H9 (cell line): Measurements from ENCODE around the gene SIX1. TPM values are rescaled to one million over a fixed set of nuclear protein-coding genes. Genes with fewer than 3 reads are reported as not detected.

Source experiments
- DNase-seq: peaks from one replicate; pipeline ENCODE4 v3.0.0-alpha.2; 2017
- H2AFZ ChIP-seq: one replicate; pipeline ENCODE4 v1.6.1; 2013; ENCODE audit warnings: mild to moderate bottlenecking, low read length, control low read depth, moderate library complexity
- H2AK5ac ChIP-seq: 2 replicates; pipeline ENCODE4 v1.6.1; 2013; ENCODE audit warnings: low read length, control low read depth, mixed read lengths; ENCODE audit not compliant: insufficient read length
- H2BK120ac ChIP-seq: one replicate; pipeline ENCODE4 v1.6.1; 2013; ENCODE audit warnings: low read depth, mild to moderate bottlenecking, low read length, control low read depth, inconsistent platforms; ENCODE audit not compliant: poor library complexity, severe bottlenecking
- H2BK12ac ChIP-seq: 2 replicates; pipeline ENCODE4 v1.6.1; 2013; ENCODE audit warnings: low read length, control low read depth, mixed read lengths, low read depth; ENCODE audit not compliant: insufficient read length
- H2BK15ac ChIP-seq: 2 replicates; pipeline ENCODE4 v1.6.1; 2013; ENCODE audit warnings: low read depth, low read length, control low read depth
- H2BK20ac ChIP-seq: one replicate; pipeline ENCODE4 v1.6.1; 2013; ENCODE audit warnings: low read depth, mild to moderate bottlenecking, low read length, control low read depth, inconsistent platforms; ENCODE audit not compliant: poor library complexity, severe bottlenecking
- H2BK5ac ChIP-seq: 2 replicates; pipeline ENCODE4 v1.6.1; 2013; ENCODE audit warnings: low read length, control low read depth, mixed read lengths; ENCODE audit not compliant: insufficient read length
- H3K14ac ChIP-seq: 2 replicates; pipeline ENCODE4 v1.6.1; 2013; ENCODE audit warnings: low read length, control low read depth; ENCODE audit not compliant: insufficient read depth
- H3K18ac ChIP-seq: 2 replicates; pipeline ENCODE4 v1.6.1; 2013; ENCODE audit warnings: low read depth, mild to moderate bottlenecking, mixed read lengths, low read length, control low read depth; ENCODE audit not compliant: insufficient read length
- H3K23ac ChIP-seq: 2 replicates; pipeline ENCODE4 v1.6.1; 2013; ENCODE audit warnings: low read length, control low read depth, mixed read lengths, low read depth; ENCODE audit not compliant: insufficient read length
- H3K23me2 ChIP-seq: 2 replicates; pipeline ENCODE4 v1.6.1; 2013; ENCODE audit warnings: low read depth, mild to moderate bottlenecking, mixed read lengths, low read length, control low read depth; ENCODE audit not compliant: insufficient read length, poor library complexity, severe bottlenecking
- H3K27ac ChIP-seq: 2 replicates; pipeline ENCODE4 v1.5.1; 2013; ENCODE audit warnings: low read length, control low read depth, mixed read lengths, low read depth; ENCODE audit not compliant: insufficient read length
- H3K27me3 ChIP-seq: 2 replicates; pipeline ENCODE4 v1.6.1; 2013; ENCODE audit warnings: low read length, control low read depth, inconsistent platforms; ENCODE audit not compliant: insufficient read depth
- H3K4ac ChIP-seq: 2 replicates; pipeline ENCODE4 v1.6.1; 2013; ENCODE audit warnings: low read depth, mild to moderate bottlenecking, control low read depth, inconsistent platforms, low read length, moderate library complexity
- H3K4me1 ChIP-seq: 2 replicates; pipeline ENCODE4 v1.6.1; 2013; ENCODE audit warnings: low read length, control low read depth, inconsistent platforms; ENCODE audit not compliant: insufficient read depth
- H3K4me2 ChIP-seq: 2 replicates; pipeline ENCODE4 v1.6.1; 2013; ENCODE audit warnings: low read length, control low read depth, mixed read lengths; ENCODE audit not compliant: insufficient read length, insufficient read depth
- H3K56ac ChIP-seq: 2 replicates; pipeline ENCODE4 v1.6.1; 2013; ENCODE audit warnings: low read depth, mild to moderate bottlenecking, mixed read lengths, low read length, control low read depth; ENCODE audit not compliant: insufficient read length
- H3K79me1 ChIP-seq: 2 replicates; pipeline ENCODE4 v1.6.1; 2013; ENCODE audit warnings: low read depth, mild to moderate bottlenecking, moderate library complexity, low read length, control low read depth, inconsistent platforms; ENCODE audit not compliant: insufficient read depth, poor library complexity, severe bottlenecking
- H3K79me2 ChIP-seq: 2 replicates; pipeline ENCODE4 v1.6.1; 2013; ENCODE audit warnings: low read length, control low read depth, inconsistent platforms; ENCODE audit not compliant: insufficient read depth
- H3K9ac ChIP-seq: 2 replicates; pipeline ENCODE4 v1.6.1; 2013; ENCODE audit warnings: low read length, control low read depth, mixed read lengths; ENCODE audit not compliant: insufficient read length; ENCODE audit errors: extremely low read depth
- H3K9me3 ChIP-seq: one replicate; pipeline ENCODE4 v1.6.1; 2013; ENCODE audit warnings: low read depth, low read length, inconsistent platforms; ENCODE audit not compliant: control insufficient read depth
- H3T11ph ChIP-seq: one replicate; pipeline ENCODE4 v1.6.1; 2013; ENCODE audit warnings: mild to moderate bottlenecking, low read length, control low read depth, inconsistent platforms
- H4K20me1 ChIP-seq: one replicate; pipeline ENCODE4 v1.6.1; 2013; ENCODE audit not compliant: control insufficient read depth, insufficient read length, insufficient read depth
- H4K5ac ChIP-seq: 2 replicates; pipeline ENCODE4 v1.6.1; 2013; ENCODE audit warnings: low read depth, mild to moderate bottlenecking, mixed read lengths, low read length, control low read depth; ENCODE audit not compliant: insufficient read length
- H4K8ac ChIP-seq: replicated peaks from 2 replicates; pipeline ENCODE4 v1.6.1; 2013; ENCODE audit warnings: low read length, control low read depth, mixed read lengths, low read depth; ENCODE audit not compliant: insufficient read length
- H4K91ac ChIP-seq: 2 replicates; pipeline ENCODE4 v1.6.1; 2013; ENCODE audit warnings: low read depth, mild to moderate bottlenecking, moderate library complexity, mixed read lengths, low read length, control low read depth; ENCODE audit not compliant: insufficient read length
- H3K27ac Mint-ChIP-seq, 3 experiments: 2 replicates in 2 of 3; 3 replicates in 1 of 3; pipeline ENCODE4 v1.8.0; 2020 to 2021; ENCODE audit warnings: mixed read lengths in 3 of 3, mild to moderate bottlenecking in 1 of 3, moderate library complexity in 1 of 3
- H3K27me3 Mint-ChIP-seq: 2 replicates; pipeline ENCODE4 v1.8.0; 2021; ENCODE audit warnings: low read depth, mild to moderate bottlenecking, moderate library complexity, mixed read lengths
- H3K36me3 Mint-ChIP-seq, 3 experiments: 2 replicates in 2 of 3; 3 replicates in 1 of 3; pipeline ENCODE4 v1.8.0; 2020 to 2021; ENCODE audit warnings: low read depth in 3 of 3, mixed read lengths in 3 of 3; ENCODE audit not compliant: insufficient read depth in 1 of 3
- H3K4me1 Mint-ChIP-seq, 2 experiments: 2 replicates each; pipeline ENCODE4 v1.8.0; 2020; ENCODE audit warnings: mixed read lengths in 2 of 2
- H3K4me3 Mint-ChIP-seq, 2 experiments: 2 replicates in 1 of 2; 3 replicates in 1 of 2; pipeline ENCODE4 v1.8.0; 2020 to 2021; ENCODE audit warnings: mild to moderate bottlenecking in 2 of 2, mixed read lengths in 2 of 2, moderate library complexity in 1 of 2
- H3K9me3 Mint-ChIP-seq, 2 experiments: 2 replicates in 1 of 2; 3 replicates in 1 of 2; pipeline ENCODE4 v1.8.0; 2020; ENCODE audit warnings: mild to moderate bottlenecking in 2 of 2, mixed read lengths in 2 of 2, moderate library complexity in 1 of 2
- total RNA-seq: library from RNA; stranded (reverse); gene quantifications from 2 replicates; pipeline ENCODE4 v1.2.1, GENCODE V29; 2021
- TF ChIP-seq, protein P1 (sequence below): fragments of 200-600 bp; sonication (generic); conservative IDR thresholded peaks from 3 replicates; pipeline ENCODE4 v1.8.0; 2021; ENCODE audit warnings: antibody characterized with exemption, mild to moderate bottlenecking

Gene SIX1
- total RNA-seq, 1 experiment from 2014 or later = 0.17 TPM

- Histone ChIP-seq H2BK15ac (no peak overlapping the region), H3K27me3 (no peaks in the 10 kb centered on the region), H4K5ac (no peak overlapping the region), H3K4ac (no peak overlapping the region), H3K79me2 (no peaks in the 10 kb centered on the region), H3K27ac (no peak overlapping the region), H3K23ac (no peak overlapping the region), H2AK5ac (no peak overlapping the region), H4K8ac (no peak overlapping the region), H3K23me2 (no peaks in the 10 kb centered on the region), H3K4me1 (no peaks in the 10 kb centered on the region; the same call in 1 of the 2 replicates), H3T11ph (no peak overlapping the region), H2BK120ac (no peak overlapping the region), H3K14ac (no peak overlapping the region), H3K9me3 (no peaks in the 10 kb centered on the region), H4K20me1 (no peaks in the 10 kb centered on the region), H3K4me2 (no peak overlapping the region), H2BK12ac (no peak overlapping the region), H4K91ac (no peak overlapping the region), H2AFZ (no peak overlapping the region), H3K9ac (no peak overlapping the region), H3K18ac (no peak overlapping the region), H2BK20ac (no peak overlapping the region), H2BK5ac (no peak overlapping the region), H3K56ac (no peak overlapping the region), H3K79me1 (no peaks in the 10 kb centered on the region)
- no peaks in the 10 kb centered on the region for H3K9me3 Mint-ChIP-seq
- TF ChIP-seq, protein P1, sequence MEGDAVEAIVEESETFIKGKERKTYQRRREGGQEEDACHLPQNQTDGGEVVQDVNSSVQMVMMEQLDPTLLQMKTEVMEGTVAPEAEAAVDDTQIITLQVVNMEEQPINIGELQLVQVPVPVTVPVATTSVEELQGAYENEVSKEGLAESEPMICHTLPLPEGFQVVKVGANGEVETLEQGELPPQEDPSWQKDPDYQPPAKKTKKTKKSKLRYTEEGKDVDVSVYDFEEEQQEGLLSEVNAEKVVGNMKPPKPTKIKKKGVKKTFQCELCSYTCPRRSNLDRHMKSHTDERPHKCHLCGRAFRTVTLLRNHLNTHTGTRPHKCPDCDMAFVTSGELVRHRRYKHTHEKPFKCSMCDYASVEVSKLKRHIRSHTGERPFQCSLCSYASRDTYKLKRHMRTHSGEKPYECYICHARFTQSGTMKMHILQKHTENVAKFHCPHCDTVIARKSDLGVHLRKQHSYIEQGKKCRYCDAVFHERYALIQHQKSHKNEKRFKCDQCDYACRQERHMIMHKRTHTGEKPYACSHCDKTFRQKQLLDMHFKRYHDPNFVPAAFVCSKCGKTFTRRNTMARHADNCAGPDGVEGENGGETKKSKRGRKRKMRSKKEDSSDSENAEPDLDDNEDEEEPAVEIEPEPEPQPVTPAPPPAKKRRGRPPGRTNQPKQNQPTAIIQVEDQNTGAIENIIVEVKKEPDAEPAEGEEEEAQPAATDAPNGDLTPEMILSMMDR = no peak
- no peak overlapping the region for H3K4me3 Mint-ChIP-seq
- H3K36me3 Mint-ChIP-seq = no peaks in the 10 kb centered on the region
- H3K27me3 Mint-ChIP-seq = peaks cover 11% of the 10 kb centered on the region
- peaks cover 8 to 10% of the 10 kb centered on the region in 2 experiments for H3K4me1 Mint-ChIP-seq
- no peak for DNase-seq
- no peak overlapping the region for H3K27ac Mint-ChIP-seq
These were observed 19.1 kb downstream of the SIX1 start for GRCh38 chr14:60630129-60630528.
